NK-92 treated with Interleukin-12 subunit alpha and Interleukin-12 subunit beta, amount 100 ng/mL, for 24 hours (cell line): ENCODE measurements around the gene NDUFAF7.
"Not testable (repeated sequence)": the region's sequence is repeated elsewhere in the genome, so short reads cannot be mapped to it uniquely, and the experiment has no call there.

Experiments
- DNase-seq: peaks from one replicate; lab custom pipeline; 2025; lab: John Stamatoyannopoulos, UW

NDUFAF7 gene

GRCh38 chr2:37231241-37232130 lies at the start of gene NDUFAF7, which contains the start of gene CEBPZ:
NDUFAF7 (plus strand) TSS chr2:37231658; CDS start chr2:37231706, 48 bp downstream.
CEBPZ (minus strand) TSS chr2:37231596; CDS start chr2:37231567, 29 bp downstream.
- DNase-seq = peak; percentile 69

DNA sequence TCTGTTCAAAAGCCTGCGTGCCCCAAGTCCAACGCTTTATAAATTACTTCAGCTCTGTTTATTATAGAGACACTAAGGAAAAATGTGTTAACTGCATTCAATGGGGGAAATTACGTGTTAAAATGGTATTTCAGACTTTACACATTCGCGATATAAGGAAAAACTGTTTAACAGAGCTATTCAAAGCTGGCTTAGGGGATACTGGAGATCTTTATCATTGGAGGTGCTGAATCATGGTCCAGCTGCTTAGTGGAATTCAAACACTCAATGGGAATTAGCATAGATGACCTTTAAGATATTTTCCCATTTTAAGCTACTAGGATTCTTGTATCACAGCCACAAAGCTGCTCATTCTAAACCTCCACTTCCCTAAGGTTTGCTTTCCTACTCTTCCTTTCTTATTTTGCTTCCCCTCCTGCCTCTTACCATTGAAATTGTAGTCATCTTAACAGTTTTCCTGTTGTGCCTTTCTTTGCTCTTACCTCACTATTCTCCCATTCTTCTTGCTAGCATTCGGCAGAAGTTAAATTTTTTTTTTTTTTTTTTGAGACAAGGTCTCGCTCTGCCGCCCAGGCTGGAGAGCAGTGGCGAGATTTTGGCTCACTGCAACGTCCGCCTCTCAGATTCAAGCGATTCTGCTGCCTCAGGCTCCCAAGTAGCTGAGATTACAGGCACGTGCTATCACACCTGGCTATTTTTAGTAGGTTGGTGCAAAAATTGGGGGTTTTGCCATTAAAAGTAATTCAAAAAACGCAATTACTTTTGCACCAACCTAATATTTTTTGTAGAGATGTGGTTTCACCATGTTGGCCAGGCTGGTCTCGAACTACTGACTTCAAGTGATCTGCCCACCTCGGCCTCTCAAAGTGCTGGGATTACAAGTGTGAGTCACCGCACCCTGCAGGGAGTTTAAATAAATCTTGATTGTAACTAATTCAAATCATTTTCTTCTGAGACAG lies 49.5 kb upstream of the NDUFAF7 start:
- no peak for DNase-seq

DNA sequence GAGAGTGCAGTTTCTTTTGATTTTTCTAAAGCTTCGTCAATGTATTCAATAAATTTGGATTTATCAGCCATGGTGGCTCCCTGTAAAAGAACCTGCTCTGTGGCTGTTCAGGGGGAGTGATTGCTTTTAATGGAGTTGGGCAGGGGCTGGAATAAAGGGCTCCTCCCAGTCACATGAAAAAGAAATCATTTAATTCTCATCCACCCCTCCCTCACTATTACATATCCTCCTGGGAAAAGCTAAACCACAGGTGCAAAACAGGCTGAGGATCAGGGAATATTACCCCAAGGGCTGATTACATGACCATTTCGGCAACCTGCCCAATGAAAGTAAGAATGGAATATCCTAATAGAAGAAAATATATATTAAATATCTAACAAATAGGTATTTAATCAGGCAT lies 42.9 kb upstream of the NDUFAF7 start, which contains the start of gene SULT6B1:
SULT6B1 (minus strand) TSS at position 101 of the 400 bp plus-strand sequence; CDS start at position 71, 30 bp downstream.
- no peak for DNase-seq

GRCh38 chr2:37189452-37190153 lies 41.9 kb upstream of the NDUFAF7 start:
- DNase-seq = peak; percentile 49

- no peak for DNase-seq
These were observed 41.2 kb upstream of the NDUFAF7 start for GRCh38 chr2:37190290-37190689.

- peak; percentile 5 for DNase-seq
These were observed 40.2 kb upstream of the NDUFAF7 start for GRCh38 chr2:37191253-37191652.

- no peak for DNase-seq
These were observed 39.7 kb upstream of the NDUFAF7 start for GRCh38 chr2:37191747-37192146.

- DNase-seq = no peak
These were observed 38.9 kb upstream of the NDUFAF7 start for GRCh38 chr2:37192551-37192950.

DNA sequence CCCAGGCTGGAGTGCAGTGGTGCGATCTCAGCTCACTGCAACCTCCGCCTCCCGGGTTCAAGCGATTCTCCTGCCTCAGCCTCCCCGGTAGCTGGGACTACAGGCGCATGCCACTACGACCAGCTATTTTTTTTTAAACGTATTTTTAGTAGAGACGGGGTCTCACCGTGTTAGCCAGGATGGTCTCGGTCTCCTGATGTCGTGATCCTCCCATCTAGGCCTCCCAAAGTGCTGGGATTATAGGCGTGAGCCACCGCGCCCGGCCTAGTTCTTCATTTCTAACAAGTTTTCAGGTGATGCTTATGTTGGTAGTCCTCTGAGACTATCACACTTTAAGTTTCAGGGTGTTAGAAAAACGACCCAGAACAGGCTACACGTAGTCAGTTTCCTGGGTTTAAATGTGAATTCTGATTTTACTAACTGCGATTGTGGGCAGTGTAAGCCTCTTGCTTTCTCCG lies 35.6 kb upstream of the NDUFAF7 start:
- DNase-seq = not testable (repeated sequence)

DNA sequence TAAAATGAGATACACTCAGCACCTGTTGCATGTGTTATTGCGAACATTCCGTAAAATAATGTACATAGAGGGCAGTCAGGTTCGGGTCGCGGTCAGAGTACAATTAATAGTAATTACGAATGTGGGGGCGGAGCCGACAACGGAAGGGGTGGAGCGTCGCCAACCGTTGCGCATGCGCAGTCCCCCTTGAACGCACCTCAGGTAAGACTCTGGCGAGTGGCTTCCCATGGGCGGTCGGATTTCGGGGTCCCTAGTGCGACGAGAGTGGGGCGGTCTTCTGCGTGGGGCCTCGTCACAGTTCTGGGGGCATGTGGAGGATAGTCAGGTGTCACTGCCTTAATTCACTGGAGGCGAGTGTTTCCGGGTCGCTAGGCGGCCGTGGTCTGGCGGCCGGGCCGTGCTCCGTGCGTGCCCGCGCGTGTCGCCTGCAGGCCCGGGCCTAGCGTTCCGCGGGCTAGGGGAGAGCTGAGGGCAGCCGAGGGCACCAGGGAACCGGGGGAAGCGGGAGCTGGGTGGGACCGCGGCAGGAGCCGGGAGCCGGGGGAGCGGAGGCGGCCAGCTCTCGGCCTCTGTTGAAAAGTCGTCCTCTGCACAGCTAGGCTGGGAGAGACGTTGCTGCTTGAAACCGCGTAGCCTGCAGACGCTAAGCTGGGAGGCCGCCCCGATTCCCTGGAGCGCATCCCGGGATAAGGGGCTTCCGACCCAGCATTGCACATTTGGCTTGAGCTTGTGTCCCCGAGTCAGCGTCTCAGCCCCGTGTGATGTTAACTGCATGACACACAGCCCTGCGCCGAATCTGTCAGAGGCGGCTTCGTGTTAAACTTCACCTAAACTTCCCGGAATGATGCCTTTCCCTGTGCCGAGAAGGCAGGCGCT lies 34.9 kb upstream of the NDUFAF7 start, which contains the start of gene CEBPZOS:
CEBPZOS (plus strand) TSS at position 177 of the 876 bp plus-strand sequence. CDS start 3,209 bp downstream, outside the sequence.
- peak; percentile 77 for DNase-seq

- DNase-seq = no peak
These were observed 32.8 kb upstream of the NDUFAF7 start for GRCh38 chr2:37198681-37199065.

- DNase-seq = no peak
These were observed 30.2 kb upstream of the NDUFAF7 start for GRCh38 chr2:37201208-37201607.

GRCh38 chr2:37201766-37202165 lies 29.7 kb upstream of the NDUFAF7 start:
- peak; percentile 64 for DNase-seq

- DNase-seq = no peak
These were observed 27.8 kb upstream of the NDUFAF7 start for GRCh38 chr2:37203708-37204107.

GRCh38 chr2:37205071-37205661 lies 26.3 kb upstream of the NDUFAF7 start:
- DNase-seq = not testable (repeated sequence)

- no peak for DNase-seq
These were observed 25.6 kb upstream of the NDUFAF7 start for GRCh38 chr2:37205689-37206341.

DNA sequence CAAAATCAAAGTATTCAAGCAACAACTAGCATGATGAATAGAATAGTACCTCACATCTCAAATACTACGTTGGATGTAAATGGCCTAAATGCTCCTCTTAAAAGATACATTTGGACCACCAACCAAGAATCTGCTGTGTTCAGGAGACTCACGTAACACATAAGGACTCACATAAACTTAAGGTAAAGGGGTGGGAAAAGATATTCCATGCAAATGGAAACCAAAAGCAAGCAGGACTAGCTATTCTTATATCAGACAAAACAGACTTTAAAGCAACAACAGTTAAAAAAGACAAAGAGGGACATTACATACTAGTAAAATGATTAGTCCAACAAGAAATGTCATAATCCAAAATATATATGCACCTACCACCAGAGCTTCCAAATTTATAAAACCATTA lies 24.7 kb upstream of the NDUFAF7 start:
- not testable (repeated sequence) for DNase-seq

DNA sequence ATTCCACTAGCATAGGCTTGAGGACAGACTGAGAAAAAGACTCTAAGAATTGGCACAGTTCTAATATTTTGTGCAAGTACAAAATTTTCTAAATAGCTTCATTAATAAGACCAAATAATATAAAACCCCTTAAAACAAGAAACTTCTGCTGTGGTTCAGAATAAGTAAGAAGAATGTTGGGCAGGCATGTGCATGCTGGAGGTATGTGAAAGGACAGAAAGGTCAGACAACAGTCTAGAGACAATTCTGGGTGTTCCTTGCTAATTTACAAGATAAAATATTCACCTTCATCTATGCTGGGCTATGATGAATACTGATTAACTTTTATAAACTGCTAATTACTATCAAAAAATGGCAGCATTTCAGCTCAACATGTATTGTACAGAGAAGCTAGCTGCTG lies 20.2 kb upstream of the NDUFAF7 start:
- no peak for DNase-seq

DNA sequence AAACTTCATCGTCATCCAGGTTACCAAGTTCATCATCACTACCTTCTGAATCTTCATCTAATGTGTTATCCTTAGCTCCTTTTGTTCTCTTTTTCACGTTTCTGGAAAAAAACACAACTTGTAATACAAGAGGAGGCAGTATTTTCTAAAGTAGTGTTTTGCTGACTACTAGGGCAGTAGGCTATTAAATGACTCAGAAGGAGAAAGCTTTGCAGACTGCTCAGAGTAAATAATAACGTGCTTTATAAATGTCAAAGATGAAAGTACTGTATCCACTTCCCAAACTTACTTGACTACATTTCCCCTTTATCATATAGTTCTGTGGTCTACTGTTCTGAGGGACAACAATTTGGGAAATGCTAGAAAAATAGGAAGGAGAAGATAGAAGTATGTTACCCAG lies 19.5 kb upstream of the NDUFAF7 start:
- no peak for DNase-seq
